HEK293T (cell line): ENCODE data around the gene PLEKHD1.

ENCODE experiments used
- NFRKB ChIP-seq: fragments of 450-650 bp; IDR thresholded peaks from 2 replicates; pipeline ENCODE4 v1.6.1; 2016; ENCODE audit warnings: mild to moderate bottlenecking, moderate library complexity
- SP1 ChIP-seq: fragments of 450-650 bp; IDR thresholded peaks from 2 replicates; pipeline ENCODE4 v1.6.1; 2017

DNA sequence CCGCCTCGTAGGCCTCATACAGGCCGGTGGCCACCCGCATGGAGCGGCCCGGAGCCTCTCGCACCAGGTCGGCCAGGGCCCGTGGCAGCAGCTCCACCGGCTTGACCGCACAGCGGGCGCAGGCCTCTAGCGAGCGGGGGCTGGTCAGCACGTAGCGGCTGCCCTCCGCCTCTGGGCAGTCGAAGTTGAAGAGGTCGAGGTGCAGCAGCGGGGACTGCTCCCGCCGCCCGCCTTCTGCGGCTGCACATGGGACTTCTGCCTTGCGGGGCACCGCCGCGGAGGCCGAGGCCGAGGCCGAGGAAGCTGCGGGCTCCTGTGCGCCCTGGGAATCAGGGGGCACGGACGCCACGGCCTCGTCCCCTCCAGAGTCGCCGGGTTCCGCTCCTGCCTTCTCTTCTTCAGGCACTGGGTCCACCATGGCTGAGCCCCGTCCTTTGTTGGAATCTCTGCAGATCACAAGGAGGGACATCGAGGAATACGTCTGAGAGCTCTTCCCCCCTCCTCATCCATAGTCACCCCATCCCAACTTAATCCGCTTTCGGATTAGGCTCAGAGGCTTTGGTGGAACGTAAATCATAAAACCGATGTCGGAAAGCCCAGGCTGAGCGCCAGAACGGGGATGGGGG is 88.8 kb downstream of the PLEKHD1 start:
- no peak for TF ChIP-seq SP1
- no peak for TF ChIP-seq NFRKB
